ENCODE data around the gene SPAG17. TPM values are rescaled to one million over a fixed set of nuclear protein-coding genes. Genes with fewer than 3 reads are reported as not detected.
A peak's percentile ranks its signal among the peaks of the same experiment; 100 is the strongest.

Gene SPAG17
- total RNA-seq, 1 experiment from 2014 or later: 0.52 TPM

DNA sequence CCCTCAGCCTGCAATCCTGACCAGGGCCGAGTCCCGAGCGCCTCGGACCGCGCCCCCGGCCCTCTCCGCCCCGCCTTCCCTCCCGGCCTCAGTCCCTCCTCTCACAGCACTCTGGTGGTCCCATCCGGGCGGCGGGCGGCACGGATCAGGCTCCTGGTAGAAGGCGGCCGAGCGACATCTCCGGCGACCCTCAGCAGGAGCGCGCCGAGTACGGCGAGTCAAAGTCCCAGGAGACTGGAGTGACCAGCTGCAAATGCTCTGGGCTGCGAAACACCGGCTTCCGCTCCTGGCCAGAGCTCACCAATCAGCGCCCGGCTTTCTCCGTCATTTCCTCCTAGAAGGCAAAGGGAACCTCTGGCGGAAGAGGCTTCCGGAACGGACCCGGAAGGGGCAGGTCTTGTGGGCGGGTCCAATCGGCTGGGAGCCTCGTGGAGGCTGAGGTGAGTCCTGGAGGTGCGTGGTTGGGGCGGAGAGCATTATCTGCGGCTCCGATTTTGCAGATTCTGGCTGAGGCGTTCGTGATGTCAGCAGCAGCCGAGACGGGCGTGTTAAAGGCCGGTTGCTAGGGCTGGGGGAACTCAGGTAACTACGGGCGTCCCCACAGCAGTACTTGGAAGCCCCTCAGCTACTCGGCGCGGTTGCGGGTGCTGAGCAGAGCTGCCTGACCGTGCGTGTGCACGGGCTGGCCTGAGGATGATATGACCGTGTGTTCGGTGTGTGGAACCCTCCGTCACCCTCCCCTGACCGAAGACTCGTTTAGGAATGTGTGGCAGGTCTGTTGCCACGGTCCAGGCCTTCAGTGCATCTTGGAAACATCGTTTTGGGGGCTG lies 255.5 kb downstream of the SPAG17 start, which contains the start of the genes GDAP2 and WDR3:
TSS of gene GDAP2 (minus strand) at position 279 of the 830 bp plus-strand sequence. CDS start 9,264 bp downstream, outside the sequence.
TSS of gene WDR3 (plus strand) at position 397 of the 830 bp plus-strand sequence. CDS start 3,581 bp downstream, outside the sequence.
- no peaks in the 10 kb centered on the region for H3K27me3 Mint-ChIP-seq (ENCODE audit: low read depth)
- H3K36me3 Mint-ChIP-seq: peaks cover 7% of the 10 kb centered on the region
- peak; percentile 95 for DNase-seq (ENCODE audit: low spot score)
- POLR2A ChIA-PET: interaction anchor here (0.5 to 0.6 kb wide), 2 partner anchors 10 to 126 kb away, joined by 3 to 5 read pairs; no protein-coding TSS in a partner anchor
- H3K27ac Mint-ChIP-seq: peak within 1 kb of the TSS; percentile 77
- H3K9me3 Mint-ChIP-seq: no peaks in the 10 kb centered on the region
- CTCF ChIA-PET: interaction anchor here (1.0 to 2.2 kb wide), 2 partner anchors 20 to 34 kb away, joined by 3 to 13 read pairs; no protein-coding TSS in a partner anchor
- peak; percentile 91 for ATAC-seq
- H3K4me1 Mint-ChIP-seq: peaks cover 37% of the 10 kb centered on the region
- TF ChIP-seq SP1 (CRISPR knock-in tag; conservative IDR thresholded peaks at IDR 0.05): peak; percentile 91
- 0 out of 2 replicates have a peak, but pooled peaks have one; percentile 59 for TF ChIP-seq FOXP1 (CRISPR knock-in tag; IDR thresholded peaks at IDR 0.05; ENCODE audit: borderline replicate concordance)
- TF ChIP-seq, protein P1, sequence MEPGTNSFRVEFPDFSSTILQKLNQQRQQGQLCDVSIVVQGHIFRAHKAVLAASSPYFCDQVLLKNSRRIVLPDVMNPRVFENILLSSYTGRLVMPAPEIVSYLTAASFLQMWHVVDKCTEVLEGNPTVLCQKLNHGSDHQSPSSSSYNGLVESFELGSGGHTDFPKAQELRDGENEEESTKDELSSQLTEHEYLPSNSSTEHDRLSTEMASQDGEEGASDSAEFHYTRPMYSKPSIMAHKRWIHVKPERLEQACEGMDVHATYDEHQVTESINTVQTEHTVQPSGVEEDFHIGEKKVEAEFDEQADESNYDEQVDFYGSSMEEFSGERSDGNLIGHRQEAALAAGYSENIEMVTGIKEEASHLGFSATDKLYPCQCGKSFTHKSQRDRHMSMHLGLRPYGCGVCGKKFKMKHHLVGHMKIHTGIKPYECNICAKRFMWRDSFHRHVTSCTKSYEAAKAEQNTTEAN (CRISPR knock-in tag; IDR thresholded peaks at IDR 0.05): 0 out of 2 replicates have a peak, but pooled peaks have one; percentile 51
- peak; percentile 58 for TF ChIP-seq NFYB (CRISPR knock-in tag; conservative IDR thresholded peaks at IDR 0.05; ENCODE audit: low read depth)
- TF ChIP-seq IRF2 (CRISPR knock-in tag; IDR thresholded peaks at IDR 0.05; ENCODE audit: borderline replicate concordance, low read depth): 0 out of 2 replicates have a peak, but pooled peaks have one; percentile 58
- 0 out of 2 replicates have a peak, but pooled peaks have one; percentile 12 for TF ChIP-seq MYBL2 (CRISPR knock-in tag; IDR thresholded peaks at IDR 0.05)
- peak; percentile 94; the same call in 1 of the 2 replicates for TF ChIP-seq ARID4B (CRISPR knock-in tag; IDR thresholded peaks at IDR 0.05; ENCODE audit: borderline replicate concordance)
- no peak for TF ChIP-seq ZNF423 (CRISPR knock-in tag; IDR thresholded peaks at IDR 0.05)
- TF ChIP-seq, protein P2, sequence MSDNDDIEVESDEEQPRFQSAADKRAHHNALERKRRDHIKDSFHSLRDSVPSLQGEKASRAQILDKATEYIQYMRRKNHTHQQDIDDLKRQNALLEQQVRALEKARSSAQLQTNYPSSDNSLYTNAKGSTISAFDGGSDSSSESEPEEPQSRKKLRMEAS (CRISPR knock-in tag; IDR thresholded peaks at IDR 0.05): peak; percentile 81
- no peak for TF ChIP-seq NFATC4 (CRISPR knock-in tag; IDR thresholded peaks at IDR 0.05)
- no peak for TF ChIP-seq ZBTB21 (CRISPR knock-in tag; IDR thresholded peaks at IDR 0.05; ENCODE audit: borderline replicate concordance)
- TF ChIP-seq CBFB (CRISPR knock-in tag; IDR thresholded peaks at IDR 0.05; ENCODE audit: low read depth): no peak
- peak; percentile 80 for TF ChIP-seq CREM (CRISPR knock-in tag; IDR thresholded peaks at IDR 0.05)
- H3K4me3 Mint-ChIP-seq: peak within 1 kb of the TSS; percentile 98

DNA sequence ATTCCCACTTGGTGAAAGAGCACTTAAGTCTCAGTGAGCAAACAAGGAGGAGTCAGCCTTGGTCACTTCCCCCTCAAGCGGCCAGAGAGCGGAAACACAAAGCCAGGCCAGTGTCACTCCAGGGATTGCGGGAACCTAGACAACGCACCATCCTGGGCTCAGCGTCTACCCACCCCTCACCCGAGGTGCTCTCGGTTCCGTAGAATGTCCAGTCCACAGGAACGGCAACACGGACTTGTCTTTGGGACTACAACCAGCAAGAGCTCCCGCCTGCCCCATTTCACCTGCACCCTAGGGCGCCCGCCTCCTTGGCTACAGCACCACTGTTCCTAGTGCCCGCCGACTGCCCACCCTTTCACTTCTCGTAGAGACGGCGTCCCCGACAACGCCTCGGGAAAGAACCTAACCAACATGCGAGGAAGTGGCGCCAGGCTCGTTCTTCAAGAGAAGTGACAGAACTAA lies 256.1 kb downstream of the SPAG17 start:
- Mint-ChIP-seq H3K27me3 (ENCODE audit: low read depth) (no peaks in the 10 kb centered on the region), H3K36me3 (peaks cover 4% of the 10 kb centered on the region), H3K27ac (peak overlapping the region; percentile 74; the same call in 1 of the 2 replicates), H3K4me1 (peaks cover 37% of the 10 kb centered on the region), H3K4me3 (peak overlapping the region; percentile 98), H3K9me3 (no peaks in the 10 kb centered on the region; the same call in 1 of the 2 replicates)
- ATAC-seq (peak; percentile 70), DNase-seq (ENCODE audit: low spot score) (peak; percentile 61)
- ChIA-PET CTCF (interaction anchor here (0.8 to 2.2 kb wide), 3 partner anchors 19 to 218 kb away, joined by 3 to 13 read pairs (median 4); no protein-coding TSS in a partner anchor), POLR2A (no interaction called here)
- TF ChIP-seq ZNF423 (CRISPR knock-in tag; IDR thresholded peaks at IDR 0.05) (no peak), TEAD1 (CRISPR knock-in tag; IDR thresholded peaks at IDR 0.05) (0 out of 2 replicates have a peak, but pooled peaks have one; percentile 27), TEAD4 (CRISPR knock-in tag; IDR thresholded peaks at IDR 0.05) (0 out of 2 replicates have a peak, but pooled peaks have one; percentile 36), JUN (CRISPR knock-in tag; IDR thresholded peaks at IDR 0.05) (0 out of 2 replicates have a peak, but pooled peaks have one; percentile 60), ZNF138 (CRISPR knock-in tag; conservative IDR thresholded peaks at IDR 0.05) (no peak)

All from WTC11 (cell line).